Lung (tissue), 12 donors: Measurements from ENCODE around the gene CHMP1A. TPM values are rescaled to one million over a fixed set of nuclear protein-coding genes. Genes with fewer than 3 reads are reported as not detected.

ENCODE experiments used
- ATAC-seq: fragments of 200-7000 bp; cut with Tn5 transposase; one replicate; pipeline ENCODE4 v1.9.1; 2020; ENCODE audit warnings: moderate number of reproducible peaks; ENCODE audit not compliant: insufficient read depth, low FRiP score
- DNase-seq, 3 donors: peaks; one replicate each; pipeline ENCODE4 v3.0.0-alpha.2; 2013 to 2017
- H3K27ac ChIP-seq, 2 donors: one replicate each; pipeline ENCODE4 v1.5.1; 2013; ENCODE audit warnings: mild to moderate bottlenecking in 2 of 2, moderate library complexity in 2 of 2, control low read depth in 1 of 2, inconsistent platforms in 1 of 2, low read depth in 1 of 2, low read length in 1 of 2
- H3K27me3 ChIP-seq, 3 donors: one replicate each; pipeline ENCODE4 v1.5.1; 2013; ENCODE audit warnings: low read length in 2 of 3; ENCODE audit not compliant: control insufficient read depth in 3 of 3, insufficient read depth in 3 of 3
- H3K36me3 ChIP-seq, 4 donors: one replicate each; pipeline ENCODE4 v1.5.1; 2013; ENCODE audit warnings: low read length in 4 of 4, mild to moderate bottlenecking in 1 of 4, moderate library complexity in 1 of 4; ENCODE audit not compliant: control insufficient read depth in 4 of 4, insufficient read depth in 4 of 4
- H3K4me1 ChIP-seq, 5 donors: one replicate each; pipeline ENCODE4 v1.5.1; 2013; ENCODE audit warnings: low read length in 5 of 5, mild to moderate bottlenecking in 2 of 5, moderate library complexity in 1 of 5; ENCODE audit not compliant: control insufficient read depth in 5 of 5, insufficient read depth in 5 of 5
- H3K4me3 ChIP-seq: one replicate; pipeline ENCODE4 v1.5.1; 2013; ENCODE audit warnings: mild to moderate bottlenecking, control low read depth, moderate library complexity
- H3K9ac ChIP-seq, 2 donors: one replicate each; pipeline ENCODE4 v1.5.1; 2013; ENCODE audit warnings: low read length in 2 of 2, control low read depth in 1 of 2; ENCODE audit not compliant: insufficient read depth in 1 of 2
- H3K9me3 ChIP-seq, 4 donors: one replicate each; pipeline ENCODE4 v1.5.1; 2013; ENCODE audit warnings: low read length in 3 of 4, mild to moderate bottlenecking in 1 of 4, moderate library complexity in 1 of 4; ENCODE audit not compliant: control insufficient read depth in 4 of 4, insufficient read depth in 3 of 4
- CTCF ChIP-seq: IDR thresholded peaks from 2 replicates; pipeline ENCODE4 v1.5.1; 2012; ENCODE audit warnings: mild to moderate bottlenecking; ENCODE audit errors: control extremely low read depth, extremely low read depth
- WGBS, 2 donors: extraction: QIAGEN DNeasy Blood & Tissue Kit; methylation state at CpG; one replicate each; pipeline ENCODE4 v1.1.7; 2013; 5-methylcytosine and 5-hydroxymethylcytosine counted together
- polyA plus RNA-seq, 2 donors: library from polyadenylated mRNA; stranded (reverse); fragments of 200-250 nt; gene quantifications; one replicate each; pipeline ENCODE4 v1.2.1, GENCODE V29; 2013
- total RNA-seq, 2 donors: library from RNA; depleted of rRNA in 1 of 2; stranded (reverse); fragments of >200 nt in 1 of 2; gene quantifications; one replicate each; pipeline ENCODE4 v1.2.1, GENCODE V29; 2014 to 2021
- donor health status: control.
- donor health status: control.
- donor health status: Bipolar disorder and iron deficiency.
- donor health status: healthy.
- donor health status: DM: yes; HTN: yes; CAD: no.

CHMP1A gene
- total and polyA plus RNA-seq, 4 donors, result 61.3 to 98.4 (median 85.5) TPM

- no peak for DNase-seq
- Histone ChIP-seq H3K9me3 (peaks cover 0 to 3% (median 0%) of the 10 kb centered on the region in 4 donors), H3K27me3 (no peaks in the 10 kb centered on the region), H3K27ac (no peak overlapping the region), H3K4me3 (no peak overlapping the region), H3K36me3 (peaks cover 4 to 33% (median 20%) of the 10 kb centered on the region in 4 donors), H3K9ac (no peak overlapping the region), H3K4me1 (peaks cover 0 to 9% (median 4%) of the 10 kb centered on the region in 5 donors)
- WGBS, 2 donors, result 96 to 98% methylated on average over 13 of the region's 13 CpGs
- no peak for ATAC-seq
- TF ChIP-seq CTCF, result no peak
These were observed 31.6 kb upstream of the CHMP1A start for GRCh38 chr16:89689142-89689541.

- Histone ChIP-seq H3K9me3 (peaks cover 0 to 3% (median 0%) of the 10 kb centered on the region in 4 donors), H3K9ac (no peak overlapping the region), H3K4me1 (peaks cover 0 to 9% (median 4%) of the 10 kb centered on the region in 5 donors), H3K27ac (no peak overlapping the region), H3K4me3 (no peak overlapping the region), H3K27me3 (no peaks in the 10 kb centered on the region), H3K36me3 (peaks cover 4 to 25% (median 16%) of the 10 kb centered on the region in 4 donors)
- WGBS, 2 donors, result 94 to 96% methylated on average over 5 of the region's 5 CpGs
- TF ChIP-seq CTCF, result no peak
- no peak for ATAC-seq
- DNase-seq, result no peak
These were observed 30.9 kb upstream of the CHMP1A start for GRCh38 chr16:89688395-89688794.

- H3K9ac ChIP-seq, result peak overlapping the region; percentile 19 to 65
- H3K4me3 ChIP-seq, result peak overlapping the region; percentile 92
- H3K27me3 ChIP-seq, result no peaks in the 10 kb centered on the region
- ATAC-seq, result peak; percentile 32
- H3K27ac ChIP-seq, result peak overlapping the region; percentile 37 to 95
- H3K4me1 ChIP-seq, result peaks cover 0 to 9% (median 4%) of the 10 kb centered on the region in 5 donors
- peaks cover 2 to 23% (median 13%) of the 10 kb centered on the region in 4 donors for H3K36me3 ChIP-seq
- peaks cover 0 to 3% (median 0%) of the 10 kb centered on the region in 4 donors for H3K9me3 ChIP-seq
- peak; percentile 18 to 48 (median 47) for DNase-seq
- WGBS, 2 donors, result 10 to 16% methylated on average over 40 to 42 of the region's 42 CpGs
- no peak for TF ChIP-seq CTCF
These were observed 29.8 kb upstream of the CHMP1A start for GRCh38 chr16:89687092-89687940.
